Measurements from ENCODE around the gene CCDC146.

Gene CCDC146

DNA sequence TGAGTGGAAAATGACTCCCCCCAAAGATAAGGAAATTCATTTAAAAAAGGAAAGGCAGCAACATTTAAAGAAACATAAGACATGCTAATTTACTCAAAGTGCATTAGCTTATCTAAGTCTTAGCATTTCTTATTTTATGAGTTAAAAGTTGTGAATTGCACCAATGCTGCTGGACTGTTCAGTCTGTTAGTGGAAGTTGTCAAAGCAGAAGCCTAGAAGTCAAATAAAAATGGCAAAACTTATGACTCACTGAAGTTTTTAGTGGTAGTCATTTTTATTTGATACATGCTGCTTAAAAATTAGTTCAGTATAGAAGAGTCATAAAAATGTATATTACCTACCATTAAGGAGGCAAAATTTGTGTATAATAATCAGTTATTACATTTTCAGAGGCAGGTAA lies 168.0 kb downstream of the CCDC146 start:
- no peak for DNase-seq

- no peak for DNase-seq
These were observed 170.6 kb downstream of the CCDC146 start for GRCh38 chr7:77293046-77293445.

GRCh38 chr7:77295549-77295948 lies 173.1 kb downstream of the CCDC146 start:
- no peak for DNase-seq

DNA sequence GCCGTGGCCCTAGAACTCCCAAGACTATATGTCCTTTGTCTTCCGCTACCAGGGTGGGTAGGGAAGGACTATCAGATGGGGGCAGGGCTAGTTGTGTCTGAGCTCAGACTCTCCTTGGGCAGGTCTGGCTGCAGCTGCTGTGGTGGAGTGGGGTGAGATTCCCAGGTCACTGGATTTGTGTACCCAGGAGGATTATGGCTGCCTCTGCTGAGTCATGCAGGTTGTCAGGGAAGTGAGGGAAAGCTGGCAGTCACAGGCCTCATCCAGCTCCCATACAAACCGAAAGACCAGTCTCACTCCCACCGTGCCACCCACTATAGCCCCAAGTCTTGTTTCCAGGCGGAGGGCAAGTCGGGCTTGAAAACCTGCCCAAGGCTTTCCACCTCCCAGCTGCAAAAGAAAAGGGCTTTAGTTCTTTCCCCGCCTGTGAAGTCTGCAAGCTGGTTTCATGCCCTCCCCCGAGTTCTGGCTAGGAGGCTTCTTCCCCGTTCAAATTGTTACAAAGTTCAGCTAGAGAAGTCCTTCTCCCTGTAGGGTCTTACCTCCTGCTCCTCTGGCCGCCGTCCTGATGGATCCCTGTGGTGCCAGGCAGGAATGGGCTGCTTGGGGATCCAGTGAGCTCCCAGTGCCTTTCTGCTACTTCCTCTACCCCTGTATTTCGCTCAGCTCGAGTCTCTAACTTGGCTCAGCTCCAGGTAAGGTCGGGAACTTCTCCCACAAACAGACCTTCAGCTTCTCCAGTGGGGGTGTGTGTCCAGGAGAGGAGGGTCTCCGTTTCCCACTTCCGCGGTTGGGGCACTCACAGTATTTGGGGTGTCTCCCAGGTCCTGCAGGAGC lies 184.0 kb downstream of the CCDC146 start:
- no peak for DNase-seq

- no peak for DNase-seq
These were observed 186.4 kb downstream of the CCDC146 start for GRCh38 chr7:77308792-77309191.

DNA sequence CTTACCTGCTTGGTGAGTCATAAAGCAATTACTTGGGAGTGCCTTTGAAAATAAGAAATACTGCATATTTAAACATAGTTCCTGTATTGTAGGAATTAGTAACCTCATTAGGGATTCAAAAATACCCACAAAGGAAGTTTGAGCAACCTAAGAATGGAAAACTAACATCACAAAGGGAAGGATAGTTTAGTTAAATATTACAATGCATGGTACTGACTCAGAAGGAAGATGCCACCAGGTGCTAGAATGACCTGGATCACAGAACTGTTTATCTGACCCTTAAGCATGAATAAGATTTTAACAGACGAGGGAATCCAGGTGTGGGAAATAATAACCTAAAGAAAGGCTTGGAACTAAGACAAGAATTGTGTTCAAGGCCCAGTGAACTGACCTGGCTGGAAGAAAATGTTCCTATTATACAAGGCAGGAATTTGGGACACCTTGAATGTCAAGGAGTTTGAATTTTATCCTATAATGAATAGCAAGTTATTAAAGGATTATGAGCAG lies 187.4 kb downstream of the CCDC146 start:
- no peak for DNase-seq

DNA sequence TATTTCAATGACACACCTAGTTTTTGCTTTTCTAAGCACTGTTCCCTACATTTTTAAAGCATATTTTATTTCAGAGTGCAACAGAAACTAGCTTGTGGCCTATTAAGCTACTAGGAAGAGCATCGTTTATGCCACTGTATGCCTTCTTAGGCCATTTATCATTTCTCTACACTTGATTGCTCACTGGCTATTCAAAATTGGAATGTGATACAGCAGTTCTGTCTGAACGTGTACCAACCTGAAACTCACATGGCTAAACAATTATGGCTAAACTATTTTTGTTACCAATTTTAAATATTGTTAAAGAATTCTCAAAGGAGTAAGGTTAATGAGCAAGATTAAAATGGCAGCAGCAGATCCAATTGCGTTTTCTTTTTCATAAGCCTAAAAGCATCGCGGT lies 188.6 kb downstream of the CCDC146 start:
- no peak for DNase-seq

DNA sequence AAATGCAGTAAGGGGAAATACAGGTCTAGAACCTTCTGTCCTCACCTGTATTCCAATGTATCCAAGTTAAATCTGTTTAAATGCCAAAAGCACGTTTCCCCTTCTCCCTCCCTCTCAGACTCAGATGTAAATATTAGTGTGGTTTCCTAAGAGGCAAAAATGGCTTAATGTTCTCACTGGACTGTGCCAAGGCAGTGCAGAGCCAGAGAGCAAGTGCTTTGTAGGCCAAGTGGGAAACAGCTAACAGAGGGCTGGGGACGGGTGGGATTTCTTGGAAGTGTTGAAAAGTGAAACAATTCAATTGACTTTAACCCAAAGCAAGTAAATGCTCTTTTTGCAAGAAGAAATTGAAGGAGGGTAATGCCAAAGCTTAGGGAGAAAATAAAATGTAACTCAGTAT lies 190.7 kb downstream of the CCDC146 start:
- no peak for DNase-seq

GRCh38 chr7:77313876-77314480 lies 191.6 kb downstream of the CCDC146 start:
- DNase-seq, result no peak

DNA sequence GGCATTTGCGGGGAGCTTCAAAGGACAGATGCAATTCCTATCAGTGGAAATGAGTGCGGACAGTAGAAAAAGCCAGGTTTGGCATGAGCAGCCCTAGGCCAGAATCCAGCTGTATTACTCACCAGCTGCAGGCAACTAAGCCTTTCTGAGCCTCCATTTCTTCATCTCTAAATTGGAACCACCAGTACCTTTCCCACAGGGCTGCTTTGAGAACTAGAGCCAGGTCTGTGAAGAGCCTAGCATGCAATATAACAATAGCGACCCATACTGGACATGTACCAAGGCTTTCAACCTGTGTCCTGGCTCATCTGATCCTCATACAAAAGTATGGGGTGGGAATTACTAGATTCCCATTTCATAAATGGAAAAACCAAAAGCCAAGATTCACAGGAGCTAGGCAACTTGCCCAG lies 192.8 kb downstream of the CCDC146 start:
- DNase-seq, result no peak

- DNase-seq, result no peak
These were observed 194.0 kb downstream of the CCDC146 start for GRCh38 chr7:77316219-77316978.

DNA sequence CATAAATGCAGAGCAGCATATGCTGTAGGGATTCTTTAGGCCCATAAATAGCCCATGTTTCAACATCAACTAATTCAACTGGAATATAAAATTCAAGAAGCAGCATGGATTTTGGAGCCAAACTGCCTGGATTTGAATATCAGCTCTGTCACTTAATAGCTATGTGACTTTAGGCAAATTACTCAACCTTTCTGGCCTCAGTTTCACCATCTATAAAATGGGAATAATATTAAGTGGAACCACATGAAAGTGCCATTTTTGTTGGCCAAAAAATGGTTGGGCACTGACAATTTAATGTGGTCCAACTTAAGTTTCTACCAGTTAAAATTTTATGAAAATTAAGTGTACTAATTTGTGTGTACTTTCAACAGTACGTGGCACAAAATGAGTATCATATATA lies 195.6 kb downstream of the CCDC146 start:
- DNase-seq, result no peak

DNA sequence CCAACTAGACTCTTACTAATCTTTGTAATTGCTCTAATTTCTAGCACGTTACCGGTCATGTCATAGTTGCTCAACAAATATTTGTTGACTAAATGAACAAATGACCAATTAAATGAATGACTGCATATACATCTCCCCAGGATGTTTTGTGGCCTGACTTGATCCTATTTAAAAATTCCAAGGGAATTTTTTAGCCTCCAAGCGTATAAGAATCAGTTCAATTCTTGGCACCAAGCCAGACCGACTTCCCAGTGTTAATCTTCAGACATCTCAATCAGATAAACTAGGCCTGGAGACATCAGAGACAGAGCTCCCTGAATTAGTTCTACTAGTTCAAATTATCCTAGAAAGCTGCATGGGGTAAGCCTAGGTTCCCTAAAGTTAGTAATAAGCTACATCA lies 197.7 kb downstream of the CCDC146 start:
- peak; percentile 14 for DNase-seq

- DNase-seq, result no peak
These were observed 198.3 kb downstream of the CCDC146 start for GRCh38 chr7:77320714-77321113.

- peak; percentile 13 for DNase-seq
These were observed 198.9 kb downstream of the CCDC146 start for GRCh38 chr7:77321300-77321699.

DNA sequence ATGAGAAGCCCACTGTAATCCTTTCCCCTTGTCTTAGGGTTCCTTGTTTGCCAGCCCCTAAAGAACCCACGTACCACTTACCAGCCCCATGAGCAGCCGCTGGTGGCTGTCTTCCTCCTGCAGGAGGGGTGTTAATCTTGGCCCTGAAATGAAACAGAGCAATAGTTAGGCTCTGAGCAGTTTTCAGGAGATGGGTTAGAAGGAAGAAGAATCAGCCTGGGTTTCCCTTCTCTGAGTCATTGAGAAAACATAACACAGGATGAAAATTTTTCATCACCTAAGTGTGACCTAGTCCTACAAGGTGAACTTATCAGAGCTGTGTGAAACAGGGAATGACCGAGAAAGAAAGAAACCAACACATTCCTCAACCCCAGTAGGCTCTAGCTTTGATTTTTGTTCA lies 203.7 kb downstream of the CCDC146 start:
- no peak for DNase-seq

GRCh38 chr7:77327067-77327931 lies 204.9 kb downstream of the CCDC146 start:
- peak; percentile 79 for DNase-seq

GRCh38 chr7:77327932-77328628 lies 205.7 kb downstream of the CCDC146 start:
- no peak for DNase-seq

DNA sequence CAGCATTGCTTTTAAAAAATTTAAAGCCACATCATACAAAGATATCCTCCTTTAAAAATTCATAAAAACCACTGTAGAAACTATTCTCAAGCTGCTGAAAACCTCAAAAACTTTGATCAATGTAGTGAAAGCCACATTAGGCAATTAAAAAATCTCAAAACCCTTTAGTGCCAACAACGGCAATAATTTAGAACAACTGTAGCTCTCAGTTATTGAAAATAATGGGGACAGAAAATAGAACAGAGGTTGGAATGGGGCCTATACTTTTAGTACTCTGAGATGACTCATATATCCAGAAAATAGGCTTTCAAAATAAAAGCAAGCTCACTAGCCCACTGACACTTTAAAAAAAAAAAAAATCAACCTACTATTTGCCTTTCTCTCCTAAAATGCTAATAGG lies 206.3 kb downstream of the CCDC146 start:
- DNase-seq, result peak; percentile 61

- no peak for DNase-seq
These were observed 207.2 kb downstream of the CCDC146 start for GRCh38 chr7:77329466-77330168.
